ENCODE results near the gene ASAP2.
A peak's percentile ranks its signal among the peaks of the same experiment; 100 is the strongest.

ASAP2 gene

GRCh38 chr2:9258501-9258900, 51.9 kb downstream of the ASAP2 start:
- peak overlapping the region; percentile 78 to 89 for H3K27ac ChIP-seq
- DNase-seq (ENCODE audit: low spot score), result no peak
- H3K4me3 ChIP-seq, result peak overlapping the region; percentile 43
- no peak for TF ChIP-seq CTCF (IDR thresholded peaks at IDR 0.05)

GRCh38 chr2:9258953-9259399, 52.4 kb downstream of the ASAP2 start:
- no peak for TF ChIP-seq CTCF (IDR thresholded peaks at IDR 0.05)
- Histone ChIP-seq H3K27ac (peak overlapping the region; percentile 78 to 89), H3K4me3 (peak overlapping the region; percentile 43)
- no peak for DNase-seq (ENCODE audit: low spot score)

GRCh38 chr2:9260464-9260918, 53.9 kb downstream of the ASAP2 start:
- DNase-seq (ENCODE audit: low spot score), result no peak
- peak overlapping the region; percentile 78 to 89 for H3K27ac ChIP-seq
- TF ChIP-seq CTCF (IDR thresholded peaks at IDR 0.05), result no peak

DNA sequence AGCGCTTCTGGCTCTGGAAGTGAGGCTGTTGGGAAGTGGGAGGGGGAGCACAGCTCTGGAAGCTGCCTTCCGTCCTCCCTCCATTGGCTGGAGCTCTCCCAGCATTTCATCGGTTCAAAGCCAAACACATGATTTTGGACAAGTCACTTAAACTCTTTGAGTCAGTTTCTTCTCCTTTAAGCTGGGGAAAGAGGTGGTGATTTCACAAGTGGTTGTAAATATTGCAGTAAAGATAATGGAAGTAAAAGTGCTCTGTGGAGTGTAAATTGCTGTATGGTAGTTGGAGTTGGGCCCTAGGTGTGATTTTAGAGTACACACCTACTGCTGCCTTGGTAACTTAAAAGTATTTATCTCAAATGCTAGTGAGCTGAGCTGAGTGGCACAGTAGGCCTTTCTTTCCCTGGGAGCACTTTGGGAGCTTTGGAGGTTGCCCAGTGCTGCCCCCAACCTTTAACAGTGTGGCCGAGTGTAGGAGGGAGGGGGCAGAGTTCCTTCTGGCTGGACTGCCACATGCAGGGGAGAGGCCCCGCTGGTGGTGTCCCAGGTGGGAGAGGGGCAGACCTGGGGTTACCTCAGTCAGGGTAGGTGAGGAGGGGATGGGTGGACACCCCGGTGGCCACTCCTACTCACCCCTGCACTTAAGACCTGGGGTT, 54.7 kb downstream of the ASAP2 start:
- H3K27ac ChIP-seq, result peak overlapping the region; percentile 78 to 89
- TF ChIP-seq CTCF (IDR thresholded peaks at IDR 0.05), result no peak
- no peak for DNase-seq (ENCODE audit: low spot score)
- H3K4me3 ChIP-seq, result peak overlapping the region; percentile 29

More at GRCh38 chr2:9260464-9260918, 53.9 kb downstream of the ASAP2 start:
- H3K4me3 ChIP-seq, result peak overlapping the region; percentile 29

DNA sequence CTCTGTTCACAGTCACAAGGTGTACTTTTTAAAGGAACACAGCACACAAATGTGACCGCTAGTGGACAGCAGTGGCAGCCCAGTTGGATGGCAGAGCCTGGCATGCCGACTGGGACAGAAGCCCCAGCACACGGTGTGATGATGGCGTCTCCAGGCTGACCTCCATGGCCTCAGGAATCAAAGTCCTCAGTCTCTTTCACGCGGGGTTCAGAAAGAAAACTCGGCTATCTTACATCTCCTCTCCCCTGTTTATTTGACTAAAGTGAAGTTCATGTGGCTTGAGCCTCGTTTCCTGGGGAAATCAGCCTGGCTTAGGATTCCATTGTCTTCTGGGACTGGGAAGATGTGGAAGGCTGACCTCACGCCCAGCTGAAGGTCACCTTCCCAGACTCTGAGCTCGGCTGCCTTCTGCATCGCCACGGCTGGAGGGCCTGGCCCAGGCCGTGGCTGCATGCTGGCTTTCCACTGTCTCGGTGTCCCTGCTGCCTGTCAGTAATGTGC, 56.1 kb downstream of the ASAP2 start:
- Histone ChIP-seq H3K4me3 (peak overlapping the region; percentile 45), H3K27ac (peak overlapping the region; percentile 78 to 86)
- no peak for DNase-seq (ENCODE audit: low spot score)
- TF ChIP-seq CTCF (IDR thresholded peaks at IDR 0.05), result no peak

DNA sequence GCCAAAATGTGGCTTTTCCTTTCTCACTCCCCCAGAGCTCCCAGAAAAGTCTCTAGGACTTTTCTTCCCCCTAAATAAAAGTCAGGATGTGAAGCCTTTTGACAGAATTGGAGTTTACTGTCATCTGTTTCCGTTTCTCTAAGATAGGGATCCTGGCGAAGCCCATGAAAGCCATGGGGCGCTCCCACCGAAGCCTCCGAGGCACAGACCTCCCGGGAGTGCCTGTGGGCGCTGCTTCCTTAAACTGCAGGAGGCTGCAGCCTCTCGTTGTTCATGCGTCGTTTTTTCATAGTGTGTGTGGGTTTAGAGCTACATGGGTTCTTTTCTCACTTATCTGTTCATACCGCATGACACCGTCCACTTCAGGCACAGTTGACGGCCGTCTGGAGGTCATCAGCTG, 56.8 kb downstream of the ASAP2 start:
- TF ChIP-seq CTCF (IDR thresholded peaks at IDR 0.05), result no peak
- H3K4me3 ChIP-seq, result peak overlapping the region; percentile 45

DNA sequence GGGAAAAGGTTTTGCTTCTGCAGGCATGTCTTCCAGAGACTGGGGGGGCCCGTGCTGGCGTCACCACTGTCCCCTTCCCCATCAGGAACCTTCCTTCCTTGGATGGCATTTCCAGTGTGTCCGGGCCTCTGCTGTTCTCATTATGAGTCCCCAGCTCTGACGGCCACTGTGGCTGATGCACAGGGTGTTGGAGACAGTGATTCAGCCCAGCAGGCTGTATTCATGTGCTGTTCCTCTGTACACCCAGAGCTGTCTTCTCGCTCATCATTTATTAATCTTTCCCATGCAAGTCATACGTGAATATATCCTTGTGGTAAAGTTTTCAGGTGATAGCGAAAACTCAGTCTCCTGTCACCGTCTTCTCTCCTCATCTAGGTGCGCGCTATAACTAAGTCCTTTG, 57.7 kb downstream of the ASAP2 start:
- TF ChIP-seq CTCF (IDR thresholded peaks at IDR 0.05), result no peak
- Histone ChIP-seq H3K4me3 (no peak overlapping the region), H3K27ac (peak overlapping the region in 1 of 2 donors; percentile 86)
- DNase-seq (ENCODE audit: low spot score), result no peak

More for the DNA sequence above, 56.8 kb downstream of the ASAP2 start:
- peak overlapping the region; percentile 78 to 86 for H3K27ac ChIP-seq
- DNase-seq (ENCODE audit: low spot score), result no peak

Data from coronary artery (tissue), 2 donors.